ENCODE data around the gene AKR7A2.

Gene AKR7A2

DNA sequence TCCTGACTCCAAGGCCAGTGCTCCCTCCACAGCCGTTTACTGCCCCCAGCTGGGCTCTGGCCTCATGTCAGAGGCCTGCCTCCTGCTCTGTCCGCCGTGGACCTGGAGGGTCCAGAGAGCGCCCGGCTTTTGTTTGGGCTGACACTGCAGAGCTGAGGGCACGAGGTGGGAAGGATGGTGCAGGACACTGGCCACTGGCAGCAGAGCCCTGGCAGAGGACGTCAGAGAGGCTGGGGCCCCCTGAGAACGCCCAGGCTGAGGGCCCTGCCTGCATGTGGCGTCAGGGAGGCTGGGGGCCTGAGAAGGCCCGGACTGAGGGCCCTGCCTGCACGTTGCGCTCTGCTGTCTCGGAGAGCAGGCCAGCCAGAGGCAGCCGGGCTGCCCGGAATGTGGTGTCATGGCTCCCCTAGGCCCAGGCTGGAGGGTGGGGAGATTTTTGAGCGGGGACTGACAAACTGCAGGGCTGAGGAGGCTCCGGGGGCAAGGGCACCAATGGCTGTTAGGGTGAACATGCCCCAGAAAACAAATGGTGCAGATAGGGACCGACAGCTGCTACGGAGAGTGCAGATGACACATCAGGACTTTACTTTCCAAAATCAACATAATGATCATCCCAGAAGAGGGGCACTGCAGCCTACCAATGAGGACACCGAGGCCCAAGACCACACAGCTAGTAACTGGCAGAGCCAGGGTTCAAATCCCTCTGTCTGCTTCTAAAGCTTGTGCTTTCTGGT is 31.8 kb upstream of the AKR7A2 start:
- in situ Hi-C loops (cut with MboI; ENCODE audit: low sequenced_read_pairs) = no loop called here

DNA sequence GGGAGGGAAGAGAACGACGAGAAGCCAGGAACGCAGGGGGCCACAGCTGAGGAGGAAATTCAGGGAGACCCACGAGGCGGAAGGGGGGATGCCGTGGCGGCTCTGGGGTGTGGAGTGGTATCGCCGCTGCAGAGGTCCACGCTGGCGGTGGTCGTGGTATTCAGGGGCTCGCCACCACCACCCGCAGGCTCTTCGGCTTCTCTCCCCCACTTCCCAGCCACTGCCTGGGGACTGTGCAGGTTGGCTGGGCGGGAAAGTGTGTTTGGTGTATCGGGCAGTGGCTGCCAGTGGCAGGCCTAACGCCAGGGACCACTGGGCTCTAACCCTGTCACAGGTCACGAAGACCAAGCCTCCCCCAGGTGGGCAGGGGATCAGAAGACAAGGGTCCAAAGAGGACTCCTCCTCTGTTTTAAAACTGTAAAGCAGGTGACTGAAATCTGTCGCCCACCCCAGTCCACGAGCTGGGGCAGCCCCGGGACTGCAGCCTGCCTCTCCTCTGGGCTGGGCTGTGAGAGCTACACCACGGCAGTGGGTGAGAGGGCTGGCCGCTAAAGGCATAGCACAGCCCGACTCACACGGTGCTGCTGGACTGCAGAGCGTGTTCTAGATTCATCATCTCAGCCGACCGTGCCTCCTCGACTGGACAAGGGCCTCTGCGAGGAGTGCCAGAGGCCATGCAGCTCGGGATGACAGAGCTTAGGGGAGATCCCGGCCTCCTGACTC is 31.1 kb upstream of the AKR7A2 start:
- in situ Hi-C loops (cut with MboI; ENCODE audit: low sequenced_read_pairs) = no loop called here

DNA sequence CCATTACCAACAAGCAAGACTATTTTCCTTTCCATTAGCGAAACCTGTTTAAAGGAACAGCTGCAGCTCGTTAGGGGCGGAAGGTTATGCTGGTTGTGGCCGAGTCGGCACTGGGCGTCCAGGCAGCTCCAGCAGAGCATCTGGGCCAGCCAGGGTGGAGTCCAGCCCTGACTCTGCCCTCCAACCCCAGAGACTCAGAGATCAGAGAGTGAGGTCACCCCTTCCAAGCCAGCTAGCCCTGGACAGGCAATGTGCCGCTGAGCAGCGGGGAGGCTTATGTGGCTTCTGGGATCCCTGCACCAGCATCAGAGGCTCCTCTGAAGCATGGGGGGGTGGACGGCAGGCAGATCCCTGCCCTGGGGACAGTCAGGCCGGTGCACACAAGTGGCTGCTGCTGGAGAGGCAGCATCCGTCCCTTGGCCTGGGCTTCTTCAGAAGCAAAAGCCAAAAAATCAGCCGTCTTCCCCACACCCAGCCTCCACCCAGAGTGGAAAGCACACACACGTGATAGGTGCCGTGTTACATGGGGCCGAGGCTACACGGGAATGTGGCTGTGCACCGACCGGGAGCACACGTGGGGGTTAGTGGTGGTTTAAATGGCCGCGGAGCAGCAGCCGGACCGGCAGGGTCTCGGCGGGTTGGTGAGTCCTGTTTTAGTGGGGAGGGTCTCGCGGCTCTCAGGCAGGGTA is 30.3 kb upstream of the AKR7A2 start:
- in situ Hi-C loops (cut with MboI; ENCODE audit: low sequenced_read_pairs) = no loop called here

DNA sequence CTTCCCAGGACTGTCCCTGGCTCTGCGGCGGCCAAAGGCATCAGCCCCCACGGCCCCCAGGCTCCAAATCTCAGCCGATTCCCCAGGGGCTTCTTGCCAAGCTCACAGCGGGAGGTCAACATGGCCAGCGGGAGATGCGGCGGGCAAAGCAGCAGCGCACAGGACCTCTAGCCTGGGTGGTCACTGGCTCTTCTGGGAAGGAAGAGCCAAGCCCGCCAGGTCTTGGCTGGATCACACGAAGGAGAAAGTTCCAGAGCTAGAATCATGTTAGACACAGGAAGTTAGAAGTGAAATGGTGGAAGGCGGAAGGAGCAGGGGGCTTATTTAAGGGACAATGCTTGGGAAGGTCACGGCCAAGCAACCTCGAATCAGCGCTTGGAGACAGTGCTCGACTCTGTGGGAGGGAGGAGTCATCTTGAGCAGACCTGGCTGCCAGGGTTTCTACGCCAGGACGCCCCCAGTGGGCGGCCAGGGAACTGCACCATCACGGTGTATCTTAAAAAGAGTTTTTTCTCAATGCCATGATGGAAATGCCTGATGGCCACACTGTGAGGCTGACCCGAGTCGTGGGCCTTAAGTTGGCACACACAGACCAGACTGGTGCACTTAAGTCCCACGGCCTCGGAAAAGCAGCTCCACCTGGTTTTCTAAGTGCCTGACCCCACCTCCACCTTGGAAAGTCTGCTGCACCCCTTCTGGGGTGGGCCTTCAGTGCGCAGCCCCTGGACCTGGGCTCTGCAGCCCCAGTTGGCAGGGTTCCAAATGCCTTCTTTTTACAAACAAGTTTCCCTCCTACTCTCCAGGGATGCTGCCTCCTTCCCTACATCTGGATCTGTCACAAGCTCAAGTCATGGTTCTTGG is 29.5 kb upstream of the AKR7A2 start:
- in situ Hi-C loops (cut with MboI; ENCODE audit: low sequenced_read_pairs) = no loop called here

DNA sequence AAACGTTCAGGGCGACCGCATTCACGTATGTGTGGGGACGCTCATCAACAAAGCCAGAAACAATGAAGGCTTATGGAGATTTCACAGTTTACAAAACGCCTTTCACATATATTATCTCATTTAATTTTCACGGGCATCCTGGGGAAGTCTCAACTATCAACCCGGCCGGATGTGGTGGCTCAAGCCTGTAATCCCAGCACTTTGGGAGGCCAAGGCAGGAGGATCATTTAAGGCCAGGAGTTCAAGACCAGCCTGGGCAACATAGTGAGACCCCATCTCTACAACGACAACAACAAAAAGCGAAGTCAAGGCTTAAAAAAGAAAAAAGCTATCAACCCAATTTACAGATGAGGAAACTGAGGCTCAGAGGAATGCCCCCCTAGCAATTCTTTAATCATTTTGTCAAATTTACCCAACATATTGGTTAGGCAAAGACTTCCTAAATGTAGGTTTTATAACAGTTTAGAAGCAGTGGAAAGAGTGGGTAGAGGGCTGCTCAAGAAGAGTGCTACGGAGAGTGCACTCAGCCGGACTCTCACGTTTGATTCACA is 28.5 kb upstream of the AKR7A2 start:
- in situ Hi-C loops (cut with MboI; ENCODE audit: low sequenced_read_pairs) = no loop called here

DNA sequence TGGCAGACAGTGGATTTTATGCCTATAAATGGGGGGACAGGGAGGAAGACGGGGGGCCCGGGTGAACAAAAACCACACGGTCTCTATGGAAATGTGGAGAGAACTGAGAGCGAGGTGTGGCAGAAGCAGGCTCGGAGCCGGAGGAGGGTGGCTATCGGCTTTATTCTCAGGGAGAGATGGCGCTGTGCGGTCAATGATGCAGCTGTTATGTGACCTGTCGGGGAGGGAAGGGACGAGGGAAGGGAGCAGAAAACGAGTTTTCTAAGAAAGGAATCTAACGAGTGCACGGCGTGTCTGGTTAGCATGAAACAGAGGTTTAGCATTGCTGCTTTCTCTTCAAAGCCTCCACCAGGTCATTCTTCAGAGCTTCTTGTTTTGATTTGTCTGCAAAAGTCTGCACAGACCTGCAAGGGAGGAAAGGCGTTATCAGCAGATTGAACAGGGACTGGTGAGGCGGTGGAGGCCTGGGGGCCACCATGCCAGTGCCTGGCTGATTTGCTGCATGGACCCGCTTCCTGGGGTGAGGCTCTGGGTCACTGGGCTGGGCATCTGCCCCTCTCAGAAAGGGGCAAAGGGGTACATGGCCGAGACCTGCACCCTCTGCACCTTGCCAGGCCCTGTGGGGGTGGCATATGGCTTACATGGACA is 27.4 kb upstream of the AKR7A2 start:
- in situ Hi-C loops (cut with MboI; ENCODE audit: low sequenced_read_pairs) = no loop called here

DNA sequence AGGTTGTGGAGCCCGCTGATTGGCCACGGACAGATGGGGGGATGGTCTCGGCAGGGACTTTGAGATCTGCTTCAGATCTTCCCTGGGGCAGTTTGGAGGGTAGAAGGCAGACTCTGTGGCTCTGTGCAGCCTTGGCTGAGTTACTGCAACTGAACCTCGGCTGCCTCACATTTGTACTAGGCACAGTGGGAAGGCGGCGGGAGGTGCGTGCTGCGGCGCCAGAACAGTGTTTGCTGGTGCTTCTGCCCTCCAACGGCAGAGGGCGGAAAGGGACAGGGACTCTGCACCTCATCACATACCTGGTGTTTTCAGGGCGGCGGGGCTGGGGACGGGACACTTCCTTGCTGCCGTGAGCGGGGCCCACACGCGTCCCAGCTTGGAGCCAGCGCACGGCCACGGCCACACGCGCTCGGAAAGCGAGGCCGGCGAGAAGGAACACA is 26.4 kb upstream of the AKR7A2 start:
- in situ Hi-C loops (cut with MboI; ENCODE audit: low sequenced_read_pairs) = no loop called here

DNA sequence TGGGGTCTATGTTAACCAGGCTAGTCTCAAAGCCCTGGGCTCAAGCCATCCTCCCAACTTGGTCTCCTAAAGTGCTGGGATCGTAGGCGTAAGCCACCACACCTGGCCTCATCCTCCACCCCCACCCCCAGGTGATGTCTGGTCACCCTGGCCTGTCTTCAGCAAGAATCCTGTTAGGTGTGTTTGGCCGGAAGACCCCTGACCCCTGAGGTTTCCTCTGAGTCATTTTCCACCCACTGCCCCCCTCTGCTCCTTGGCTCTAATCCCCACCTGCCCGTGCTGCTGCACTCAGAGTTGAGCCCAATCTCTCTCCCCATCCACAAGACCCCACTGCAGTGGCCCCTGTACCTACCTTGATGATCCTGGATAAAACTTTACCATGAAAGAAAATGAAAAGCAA is 25.3 kb upstream of the AKR7A2 start:
- in situ Hi-C loops (cut with MboI; ENCODE audit: low sequenced_read_pairs) = no loop called here

DNA sequence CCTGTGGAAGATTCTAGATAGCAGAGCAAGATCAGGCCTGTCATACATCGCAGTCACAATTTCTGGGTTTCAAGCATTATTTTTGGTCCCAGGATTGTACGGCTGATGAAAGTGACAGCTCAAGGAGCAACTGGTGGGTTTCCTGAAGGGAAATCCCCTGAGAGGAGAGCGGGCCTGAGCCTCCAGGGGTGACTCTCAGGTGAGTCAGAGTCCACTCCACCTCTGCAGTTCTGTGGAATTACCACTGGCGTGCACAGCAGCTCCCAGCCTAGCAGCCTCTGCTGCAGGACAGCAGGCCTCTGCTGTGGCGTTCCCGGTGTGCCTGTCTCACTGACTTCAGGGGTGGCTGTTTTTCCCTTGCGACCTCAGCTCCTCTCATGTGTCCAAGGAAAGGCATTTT is 24.6 kb upstream of the AKR7A2 start:
- in situ Hi-C loops (cut with MboI; ENCODE audit: low sequenced_read_pairs) = no loop called here

DNA sequence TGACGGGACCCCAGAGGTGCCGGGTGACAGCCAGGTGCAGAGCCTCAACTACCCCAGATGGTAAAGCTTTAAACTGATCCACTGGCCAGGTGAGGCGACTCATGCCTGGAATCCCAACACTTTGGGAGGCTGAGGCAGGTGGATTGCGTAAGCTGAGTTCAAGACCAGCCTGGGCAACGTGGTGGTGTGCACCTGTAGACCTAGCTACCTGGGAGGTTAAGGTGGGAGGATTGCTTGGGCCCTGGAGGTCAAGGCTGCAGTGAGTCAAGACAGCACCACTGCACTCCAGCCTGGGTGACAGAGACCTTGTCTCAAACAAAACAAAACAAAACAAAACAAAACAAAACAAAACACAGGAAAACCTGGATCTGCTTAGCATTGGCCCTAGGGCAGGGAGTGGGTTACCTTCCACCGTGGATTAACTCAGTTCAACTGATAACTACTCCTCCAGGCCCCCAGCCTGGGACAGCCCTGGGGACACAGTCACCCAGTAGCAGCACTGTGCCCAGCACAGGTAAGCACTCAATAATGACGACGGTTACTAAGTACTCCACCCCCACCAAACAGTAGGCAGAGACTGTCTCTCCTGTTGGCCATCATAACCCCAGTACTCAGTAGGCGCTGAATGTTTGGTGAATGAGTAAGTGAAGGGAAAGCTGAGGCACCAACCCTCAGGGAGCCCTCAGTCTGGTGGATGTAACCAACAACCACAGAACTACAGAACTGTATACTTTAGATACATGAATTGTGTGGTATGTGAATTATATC is 21.8 kb upstream of the AKR7A2 start:
- in situ Hi-C loops (cut with MboI; ENCODE audit: low sequenced_read_pairs) = no loop called here

DNA sequence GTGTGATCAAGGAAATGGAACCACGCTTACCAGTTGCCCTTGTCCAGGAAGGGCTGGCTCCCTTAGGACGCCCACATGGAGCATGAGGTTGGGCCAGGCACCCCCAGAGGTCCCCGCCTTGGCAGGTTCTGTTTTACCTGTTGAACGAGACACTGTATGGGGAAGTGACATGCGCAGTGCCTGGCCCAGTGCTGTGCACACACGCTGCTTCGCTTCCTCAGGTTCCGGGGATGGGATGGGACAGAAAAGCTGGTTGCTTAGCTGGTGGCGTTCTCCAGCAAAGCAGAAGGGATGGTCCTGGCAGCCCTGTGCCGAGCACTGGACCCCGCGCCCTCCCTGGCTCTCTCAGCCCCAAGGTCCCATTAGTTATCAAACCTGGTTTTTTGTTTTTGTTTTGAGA is 20.9 kb upstream of the AKR7A2 start:
- in situ Hi-C loops (cut with MboI; ENCODE audit: low sequenced_read_pairs) = no loop called here

DNA sequence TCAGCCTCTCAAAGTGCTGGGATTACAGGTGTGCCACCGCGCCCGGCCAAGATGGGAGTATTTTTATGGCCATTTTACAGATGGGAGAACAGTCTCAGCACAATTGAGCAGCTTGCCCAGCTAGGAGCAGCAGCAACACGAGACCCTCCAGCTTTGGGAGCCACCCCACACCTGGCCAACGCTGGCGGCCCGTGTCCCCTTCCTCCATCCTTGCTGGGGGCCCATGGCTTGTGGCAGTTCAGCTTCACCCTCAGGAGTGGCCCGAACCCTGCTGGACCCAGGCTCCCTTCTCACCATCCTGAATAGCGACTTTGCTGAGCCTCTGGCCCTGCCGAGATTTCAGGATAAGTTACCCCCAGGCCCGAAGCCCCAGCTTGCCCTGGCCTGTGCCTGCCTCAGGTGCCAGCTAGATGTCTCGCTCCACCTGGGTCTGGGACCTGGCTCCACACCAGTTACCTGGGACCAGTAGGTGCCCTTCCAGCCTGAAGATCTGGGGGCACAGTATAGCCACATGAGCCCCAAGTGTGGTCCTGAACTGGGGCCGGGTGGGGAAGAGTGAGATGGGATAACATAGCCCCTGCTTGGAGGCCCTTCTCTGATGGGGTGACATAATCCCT is 19.4 kb upstream of the AKR7A2 start:
- in situ Hi-C loops (cut with MboI; ENCODE audit: low sequenced_read_pairs) = no loop called here

DNA sequence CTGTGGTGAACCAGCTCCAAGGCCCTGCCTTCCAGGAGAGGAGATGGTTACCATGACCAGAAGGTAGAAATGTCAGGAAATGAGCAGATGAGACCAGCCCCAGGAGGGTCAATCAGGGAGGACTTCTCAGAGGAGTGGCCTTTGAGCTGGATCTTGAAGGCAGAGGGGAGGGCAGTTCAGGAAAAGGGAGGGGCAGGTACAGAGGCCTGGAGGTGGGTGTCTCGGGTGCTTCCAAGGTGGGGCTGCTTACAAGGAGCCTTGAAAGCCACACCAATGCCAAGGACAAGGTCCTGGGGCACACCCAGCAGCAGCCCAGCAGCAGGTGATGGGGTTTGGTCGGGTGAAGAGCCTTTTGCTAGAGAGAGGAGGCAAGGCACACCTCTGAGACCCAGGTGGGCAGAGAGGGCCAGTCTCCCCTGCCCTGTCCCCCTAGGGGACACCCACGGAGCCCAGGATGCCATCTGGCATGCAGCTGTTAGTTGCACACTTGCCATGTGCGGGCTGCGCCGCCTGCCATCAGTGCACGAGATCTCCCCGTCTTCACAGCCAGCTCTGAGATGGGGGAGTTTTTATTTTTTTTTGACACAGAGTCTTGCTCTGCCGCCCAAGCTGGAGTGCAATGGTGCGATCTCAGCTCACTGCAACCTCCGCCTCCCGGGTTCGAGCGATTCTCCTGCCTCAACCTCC is 18.6 kb upstream of the AKR7A2 start:
- in situ Hi-C loops (cut with MboI; ENCODE audit: low sequenced_read_pairs) = no loop called here

DNA sequence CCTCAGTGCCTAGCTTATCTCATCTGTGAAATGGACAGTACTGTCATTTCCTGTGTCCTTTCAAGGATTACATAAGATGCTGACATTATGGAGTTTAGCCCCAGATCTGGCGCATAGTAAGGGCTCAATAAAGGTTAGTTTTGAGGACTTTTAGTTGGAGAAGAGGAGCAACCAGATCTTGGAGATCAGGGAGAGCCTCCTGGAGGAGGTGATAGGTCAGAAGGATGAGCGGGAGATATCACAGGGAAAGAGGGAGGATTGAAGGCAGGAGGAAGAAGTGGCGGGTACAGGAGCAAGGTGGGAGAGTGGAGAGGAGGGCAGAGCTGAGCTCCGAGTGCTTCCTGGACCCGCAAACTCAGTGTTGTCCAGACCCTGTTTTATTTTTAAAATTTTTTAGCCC is 17.7 kb upstream of the AKR7A2 start:
- in situ Hi-C loops (cut with MboI; ENCODE audit: low sequenced_read_pairs) = no loop called here

DNA sequence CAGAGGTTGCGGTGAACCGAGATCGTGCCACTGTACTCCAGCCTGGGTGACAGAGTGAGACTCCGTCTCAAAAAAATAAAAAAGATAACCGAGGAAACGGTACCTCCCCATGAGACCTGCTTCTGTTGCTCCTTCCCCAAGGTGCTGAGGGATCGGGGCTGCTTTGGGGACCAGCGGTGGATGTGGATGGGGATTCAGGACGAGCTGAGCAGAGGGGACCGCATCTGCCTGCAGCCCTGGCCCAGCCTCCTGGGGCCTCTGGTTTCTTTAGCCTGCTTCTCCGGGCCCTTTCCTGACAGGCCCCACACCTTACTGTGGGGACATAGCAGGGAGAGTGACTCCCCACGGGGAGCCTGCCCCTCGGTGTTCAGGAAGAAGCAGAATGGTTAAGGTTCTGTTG is 17.2 kb upstream of the AKR7A2 start:
- in situ Hi-C loops (cut with MboI; ENCODE audit: low sequenced_read_pairs) = no loop called here

DNA sequence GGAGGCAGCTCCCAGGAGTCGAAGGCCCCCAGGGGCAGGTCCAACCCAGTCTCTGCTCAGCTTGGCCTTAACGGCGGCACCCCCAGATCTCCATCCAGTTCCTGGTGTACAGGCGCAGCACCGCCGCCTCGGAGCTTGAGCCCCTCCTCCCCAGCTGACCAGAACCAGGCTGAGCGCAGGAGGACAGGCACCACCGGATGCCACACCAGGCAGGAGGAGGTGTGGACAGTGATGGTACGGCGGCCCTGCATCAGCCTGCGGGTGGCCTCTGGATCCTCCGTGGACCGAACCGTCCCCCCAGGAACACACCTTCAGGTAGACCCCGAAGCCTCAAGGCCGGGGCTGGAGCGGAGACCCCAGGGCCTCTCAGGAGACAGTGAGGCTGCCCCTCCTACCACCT is 16.5 kb upstream of the AKR7A2 start:
- in situ Hi-C loops (cut with MboI; ENCODE audit: low sequenced_read_pairs) = no loop called here

DNA sequence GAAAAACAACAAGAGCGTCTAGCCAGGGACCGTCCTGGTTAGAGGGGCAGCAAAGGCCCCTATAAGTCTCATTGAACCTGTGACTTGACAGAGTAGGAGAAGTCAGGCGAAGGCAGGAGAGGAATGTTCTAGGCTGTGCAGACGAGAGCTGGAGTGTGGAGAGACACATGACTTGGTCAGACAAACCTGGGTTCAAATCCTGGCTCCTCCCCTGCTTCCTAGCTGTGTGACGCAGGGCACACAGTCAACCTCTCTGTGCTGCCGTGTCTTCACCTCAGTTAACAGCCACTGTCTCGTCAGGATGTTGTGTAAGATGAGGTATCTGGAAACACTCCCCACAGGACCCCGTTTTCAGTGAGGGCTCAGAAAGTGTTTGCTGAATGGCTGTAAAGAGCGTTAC is 15.8 kb upstream of the AKR7A2 start:
- in situ Hi-C loops (cut with MboI; ENCODE audit: low sequenced_read_pairs) = no loop called here

DNA sequence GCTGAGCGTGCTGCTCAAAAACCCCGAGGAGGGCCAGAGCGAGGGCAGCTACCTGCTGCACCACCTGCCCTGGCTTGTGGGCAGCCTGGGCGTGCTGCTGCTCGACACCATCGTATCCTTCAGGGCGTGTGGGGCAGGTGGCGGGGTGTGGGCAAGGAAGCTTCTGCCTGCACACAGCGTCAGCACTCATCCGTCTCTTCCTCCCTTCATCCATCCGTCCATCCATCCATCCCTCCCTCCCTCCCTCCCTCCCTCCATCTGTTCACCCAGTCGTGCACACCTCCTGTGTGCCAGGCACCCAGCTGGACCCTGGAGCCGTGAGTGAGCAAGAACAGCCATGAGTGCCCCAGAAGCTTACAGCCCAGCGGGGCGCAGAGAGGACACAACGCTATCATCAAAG is 15.4 kb upstream of the AKR7A2 start:
- in situ Hi-C loops (cut with MboI; ENCODE audit: low sequenced_read_pairs) = no loop called here

DNA sequence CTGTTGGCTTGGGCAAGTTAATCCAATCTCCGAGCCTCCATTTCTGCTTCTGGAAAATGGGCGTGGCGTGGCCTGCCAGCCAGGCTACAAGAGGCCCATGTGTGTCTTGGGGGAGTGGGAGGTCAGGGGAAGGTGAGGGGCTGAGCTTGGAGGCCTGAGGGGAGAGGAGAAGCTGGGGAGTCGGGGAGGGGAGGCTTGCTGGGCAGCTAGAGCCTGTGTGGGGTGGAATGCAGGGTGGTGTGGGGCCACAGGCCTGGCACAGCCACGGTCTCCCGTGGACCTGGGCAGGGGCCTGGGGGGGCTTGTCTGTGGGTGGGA is 14.8 kb upstream of the AKR7A2 start:
- in situ Hi-C loops (cut with MboI; ENCODE audit: low sequenced_read_pairs) = no loop called here
